ENCODE measurements around the gene HRH3.

DNA sequence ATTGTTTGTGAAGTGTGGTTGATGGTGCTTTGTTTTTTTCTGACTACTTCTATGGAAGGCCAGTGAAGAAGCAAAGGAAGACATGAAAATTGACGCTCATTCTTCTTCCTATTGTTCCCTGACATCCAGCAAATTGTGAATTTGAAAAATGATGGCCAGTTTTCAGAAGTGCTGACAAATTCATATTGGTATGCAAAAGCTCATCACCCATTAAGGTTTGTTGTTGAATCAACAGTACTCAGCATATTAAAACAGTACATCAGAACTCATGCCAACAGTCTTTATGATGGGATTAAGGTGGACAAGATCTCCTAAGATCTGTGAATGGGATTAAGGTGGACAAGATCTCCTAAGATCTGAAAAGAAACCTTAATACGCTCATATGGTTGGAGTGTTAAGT is 38.3 kb downstream of the HRH3 start:
- TF ChIP-seq CTCF (IDR thresholded peaks at IDR 0.05) (no peak), POLR2A (IDR thresholded peaks at IDR 0.05) (no peak), EP300 (IDR thresholded peaks at IDR 0.05) (no peak)

All from ovary (tissue), 3 donors.